Smooth muscle cell (in vitro differentiated cells): ENCODE measurements around the gene OGT. TPM values are rescaled to one million over a fixed set of nuclear protein-coding genes. Genes with fewer than 3 reads are reported as not detected.
"Not testable (repeated sequence)": the region's sequence is repeated elsewhere in the genome, so short reads cannot be mapped to it uniquely, and the experiment has no call there.

Experiments
- DNase-seq: peaks from one replicate; lab custom pipeline; 2025; ENCODE audit not compliant: unreplicated experiment; lab: John Stamatoyannopoulos, UW
- H2AFZ ChIP-seq: fragments of 200-600 bp; sonication (generic); 2 replicates; pipeline ENCODE4 v1.6.0; 2016; ENCODE audit warnings: antibody characterized with exemption, low read depth, mild to moderate bottlenecking
- H3F3A ChIP-seq: fragments of 200-600 bp; sonication (generic); 2 replicates; pipeline ENCODE4 v1.6.0; 2017; ENCODE audit warnings: antibody characterized with exemption, low read depth
- H3K27ac ChIP-seq: fragments of 200-600 bp; sonication (generic); 2 replicates; pipeline ENCODE4 v1.5.1; 2016; ENCODE audit warnings: low read depth, mild to moderate bottlenecking
- H3K27me3 ChIP-seq: fragments of 200-600 bp; sonication (generic); 2 replicates; pipeline ENCODE4 v1.6.1; 2016; ENCODE audit warnings: low read depth, mild to moderate bottlenecking
- H3K36me3 ChIP-seq: fragments of 200-600 bp; sonication (generic); 2 replicates; pipeline ENCODE4 v1.5.1; 2016; ENCODE audit warnings: low read depth
- H3K4me1 ChIP-seq: fragments of 200-600 bp; sonication (generic); 2 replicates; pipeline ENCODE4 v1.5.1; 2016; ENCODE audit warnings: low read depth
- H3K4me2 ChIP-seq: fragments of 200-600 bp; sonication (generic); 2 replicates; pipeline ENCODE4 v1.6.0; 2016; ENCODE audit warnings: mild to moderate bottlenecking
- H3K4me3 ChIP-seq: fragments of 200-600 bp; sonication (generic); 2 replicates; pipeline ENCODE4 v1.5.1; 2016; ENCODE audit warnings: mild to moderate bottlenecking
- H3K79me2 ChIP-seq: fragments of 200-600 bp; sonication (generic); 2 replicates; pipeline ENCODE4 v1.6.0; 2016; ENCODE audit warnings: low read depth, mild to moderate bottlenecking
- H3K9ac ChIP-seq: fragments of 200-600 bp; sonication (generic); 2 replicates; pipeline ENCODE4 v1.6.0; 2016; ENCODE audit warnings: low read depth
- H3K9me3 ChIP-seq: fragments of 200-600 bp; sonication (generic); replicated peaks from 2 replicates; pipeline ENCODE4 v1.5.1; 2016; ENCODE audit warnings: low read depth
- H4K20me1 ChIP-seq: fragments of 200-600 bp; sonication (generic); 2 replicates; pipeline ENCODE4 v1.6.0; 2016; ENCODE audit warnings: low read depth
- WGBS: methylation state at CpG from one replicate; pipeline ENCODE4 v1.1.7; 2016; ENCODE audit warnings: low lambda C conversion rate; 5-methylcytosine and 5-hydroxymethylcytosine counted together
- polyA plus RNA-seq: library from polyadenylated mRNA; unstranded; fragments of >200 nt; fragmentation: Nextera tagmentation; extraction: Ambion mirVana; gene quantifications from 2 replicates; pipeline ENCODE4 v1.2.1, GENCODE V29; 2016
- total RNA-seq: library from RNA; depleted of rRNA; stranded (reverse); fragments of >200 nt; gene quantifications from 2 replicates; pipeline ENCODE4 v1.2.3, GENCODE V29; 2014
- TF ChIP-seq, protein P1 (sequence below): fragments of 200-600 bp; sonication (generic); IDR thresholded peaks from 2 replicates; pipeline ENCODE4 v1.5.1; 2017; ENCODE audit warnings: borderline replicate concordance, mild to moderate bottlenecking, antibody characterized with exemption; ENCODE audit not compliant: insufficient read depth, poor library complexity, severe bottlenecking

Gene OGT
- total and polyA plus RNA-seq, 2 experiments from 2014 or later = 13.2 to 67.4 TPM

- Histone ChIP-seq H3K27me3 (no peaks in the 10 kb centered on the region), H3K9ac (no peak overlapping the region), H2AFZ (no peak overlapping the region), H4K20me1 (no peaks in the 10 kb centered on the region), H3K4me1 (no peaks in the 10 kb centered on the region), H3K4me2 (no peak overlapping the region), H3K27ac (no peak overlapping the region), H3F3A (no peaks in the 10 kb centered on the region), H3K36me3 (no peaks in the 10 kb centered on the region), H3K4me3 (no peak overlapping the region), H3K9me3 (no peaks in the 10 kb centered on the region), H3K79me2 (no peaks in the 10 kb centered on the region)
- WGBS = 97% methylated on average over 72 of the region's 76 CpGs
- no peak for DNase-seq
- TF ChIP-seq, protein P1, sequence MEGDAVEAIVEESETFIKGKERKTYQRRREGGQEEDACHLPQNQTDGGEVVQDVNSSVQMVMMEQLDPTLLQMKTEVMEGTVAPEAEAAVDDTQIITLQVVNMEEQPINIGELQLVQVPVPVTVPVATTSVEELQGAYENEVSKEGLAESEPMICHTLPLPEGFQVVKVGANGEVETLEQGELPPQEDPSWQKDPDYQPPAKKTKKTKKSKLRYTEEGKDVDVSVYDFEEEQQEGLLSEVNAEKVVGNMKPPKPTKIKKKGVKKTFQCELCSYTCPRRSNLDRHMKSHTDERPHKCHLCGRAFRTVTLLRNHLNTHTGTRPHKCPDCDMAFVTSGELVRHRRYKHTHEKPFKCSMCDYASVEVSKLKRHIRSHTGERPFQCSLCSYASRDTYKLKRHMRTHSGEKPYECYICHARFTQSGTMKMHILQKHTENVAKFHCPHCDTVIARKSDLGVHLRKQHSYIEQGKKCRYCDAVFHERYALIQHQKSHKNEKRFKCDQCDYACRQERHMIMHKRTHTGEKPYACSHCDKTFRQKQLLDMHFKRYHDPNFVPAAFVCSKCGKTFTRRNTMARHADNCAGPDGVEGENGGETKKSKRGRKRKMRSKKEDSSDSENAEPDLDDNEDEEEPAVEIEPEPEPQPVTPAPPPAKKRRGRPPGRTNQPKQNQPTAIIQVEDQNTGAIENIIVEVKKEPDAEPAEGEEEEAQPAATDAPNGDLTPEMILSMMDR = no peak
Observed at GRCh38 chrX:71492231-71493065, 40.5 kb upstream of the OGT start.

DNA sequence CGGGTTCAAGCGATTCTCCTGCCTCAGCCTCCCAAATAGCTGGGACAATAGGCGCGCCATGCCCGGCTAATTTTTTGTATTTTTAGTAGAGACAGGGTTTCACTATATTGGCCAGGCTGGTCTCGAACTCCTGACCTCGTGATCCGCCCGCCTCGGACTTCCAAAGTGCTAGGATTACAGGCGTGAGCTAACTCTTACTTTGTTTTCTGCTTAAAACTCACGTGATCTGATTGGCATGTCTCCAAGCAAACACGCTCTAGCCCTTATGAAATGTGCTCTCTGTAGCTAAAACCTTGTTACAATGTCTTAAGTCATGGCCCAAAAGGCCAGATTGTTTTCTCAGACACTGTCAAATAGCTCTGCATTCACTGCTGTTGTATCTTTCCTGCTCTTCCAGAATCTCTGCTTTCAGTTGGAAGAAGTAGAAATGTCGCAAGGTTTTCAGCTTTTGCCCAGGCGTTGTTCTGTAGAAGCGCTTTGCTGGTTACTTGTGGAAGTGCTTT, 39.7 kb upstream of the OGT start:
- H3K9ac ChIP-seq = no peak overlapping the region
- H2AFZ ChIP-seq = no peak overlapping the region
- no peaks in the 10 kb centered on the region for H3K36me3 ChIP-seq
- H3K9me3 ChIP-seq = no peaks in the 10 kb centered on the region
- DNase-seq = no peak
- H3K4me1 ChIP-seq = no peaks in the 10 kb centered on the region
- no peaks in the 10 kb centered on the region for H3K27me3 ChIP-seq
- TF ChIP-seq, protein P1 = no peak
- no peak overlapping the region for H3K4me2 ChIP-seq
- 87% methylated on average over 12 of the region's 16 CpGs for WGBS
- no peak overlapping the region for H3K4me3 ChIP-seq
- H3K27ac ChIP-seq = no peak overlapping the region
- no peaks in the 10 kb centered on the region for H4K20me1 ChIP-seq
- no peaks in the 10 kb centered on the region for H3F3A ChIP-seq
- no peaks in the 10 kb centered on the region for H3K79me2 ChIP-seq

DNA sequence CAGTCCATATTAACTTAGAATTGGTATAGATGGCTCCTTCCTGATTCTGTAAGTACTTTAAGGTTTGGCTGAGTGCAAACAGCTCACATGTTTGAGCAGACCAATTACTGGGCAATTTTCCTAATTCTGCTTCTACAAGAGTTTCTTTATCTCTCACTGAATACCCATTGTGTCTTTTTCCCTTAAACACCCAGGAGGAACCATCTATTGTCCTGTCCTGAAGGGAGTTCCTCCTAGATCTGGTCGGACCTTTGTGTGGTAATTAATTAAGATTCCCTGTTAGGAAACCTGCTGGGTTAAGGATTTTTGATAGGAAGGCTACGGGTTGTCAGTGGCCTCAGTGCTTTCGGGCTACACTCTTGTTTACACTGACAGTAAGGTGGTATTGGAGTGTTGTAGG, 36.9 kb upstream of the OGT start:
- H3K27me3 ChIP-seq, H3K4me1 ChIP-seq, DNase-seq, H3K27ac ChIP-seq, H2AFZ ChIP-seq, H3K4me3 ChIP-seq, H3K9me3 ChIP-seq, H3F3A ChIP-seq, H3K79me2 ChIP-seq, H3K4me2 ChIP-seq, H3K9ac ChIP-seq, H4K20me1 ChIP-seq, H3K36me3 ChIP-seq: not testable (repeated sequence)
- 83% methylated on average over 3 of the region's 3 CpGs for WGBS

- H3K4me2 ChIP-seq = no peak overlapping the region
- H3K4me1 ChIP-seq = no peaks in the 10 kb centered on the region
- DNase-seq = no peak
- WGBS = 68% methylated on average over 3 of the region's 3 CpGs
- H3K27me3 ChIP-seq = no peaks in the 10 kb centered on the region
- TF ChIP-seq, protein P1 = no peak
- no peak overlapping the region for H3K27ac ChIP-seq
- no peaks in the 10 kb centered on the region for H3K79me2 ChIP-seq
- H3K4me3 ChIP-seq = no peak overlapping the region
- no peak overlapping the region for H3K9ac ChIP-seq
- H4K20me1 ChIP-seq = no peaks in the 10 kb centered on the region
- H3K36me3 ChIP-seq = no peaks in the 10 kb centered on the region
- no peaks in the 10 kb centered on the region for H3K9me3 ChIP-seq
- H3F3A ChIP-seq = no peaks in the 10 kb centered on the region
- H2AFZ ChIP-seq = no peak overlapping the region
Observed at GRCh38 chrX:71496476-71496875, 36.4 kb upstream of the OGT start.

GRCh38 chrX:71502080-71502479, 30.8 kb upstream of the OGT start:
- H3K27ac ChIP-seq, H3K4me2 ChIP-seq, H3K36me3 ChIP-seq, H3K4me3 ChIP-seq, DNase-seq, H3K4me1 ChIP-seq, H3K9me3 ChIP-seq, H2AFZ ChIP-seq, H3K27me3 ChIP-seq, H3K9ac ChIP-seq, H3K79me2 ChIP-seq, H4K20me1 ChIP-seq, H3F3A ChIP-seq: not testable (repeated sequence)
- 73% methylated on average over 5 of the region's 5 CpGs for WGBS
